GM23248 (cell line): ENCODE measurements around the gene FBXO7.

ENCODE experiments used
- EZH2 ChIP-seq: fragments of 200-600 bp; sonication (generic); IDR thresholded peaks from 2 replicates; pipeline ENCODE4 v1.6.1; 2018; ENCODE audit warnings: antibody characterized with exemption, mild to moderate bottlenecking; ENCODE audit not compliant: insufficient read depth, poor library complexity, severe bottlenecking
- EZH2phosphoT487 ChIP-seq: fragments of 200-600 bp; sonication (generic); IDR thresholded peaks from 2 replicates; pipeline ENCODE4 v1.6.1; 2018; ENCODE audit warnings: antibody characterized with exemption, moderate library complexity, mild to moderate bottlenecking, low read depth; ENCODE audit not compliant: insufficient read depth

DNA sequence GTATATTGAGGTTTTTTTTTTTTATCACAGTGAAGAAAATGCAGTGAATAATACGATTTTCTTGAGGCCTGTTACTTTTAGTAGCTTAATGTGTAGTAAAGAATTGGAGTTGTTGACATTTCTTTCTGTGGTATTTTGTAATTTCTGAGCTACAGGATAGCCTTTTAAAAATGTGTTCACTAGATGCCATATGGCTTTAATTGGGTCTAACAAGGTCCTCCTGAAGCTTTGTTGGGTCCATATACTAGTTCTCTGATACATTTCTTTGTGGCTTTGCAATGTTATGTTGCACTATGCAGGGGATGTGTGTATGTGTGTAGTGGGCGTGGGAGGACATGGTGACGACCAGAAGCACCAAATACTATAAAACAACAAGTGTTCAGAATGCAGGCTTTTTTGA is 25.1 kb downstream of the FBXO7 start:
- TF ChIP-seq EZH2 (no peak), EZH2phosphoT487 (no peak)
